NT2/D1 (cell line): Measurements from ENCODE around the gene PPM1H.

ENCODE experiments used
- SUZ12 ChIP-seq: IDR thresholded peaks from 2 replicates; pipeline ENCODE4 v1.6.1; 2011; ENCODE audit not compliant: insufficient read length, insufficient read depth; ENCODE audit errors: extremely low read depth
- YY1 ChIP-seq: IDR thresholded peaks from 2 replicates; pipeline ENCODE4 v1.6.1; 2011; ENCODE audit not compliant: insufficient read length, insufficient read depth
- ZNF274 ChIP-seq: IDR thresholded peaks from 2 replicates; pipeline ENCODE4 v1.6.1; 2011; ENCODE audit warnings: mild to moderate bottlenecking, low read depth, low read length

- TF ChIP-seq ZNF274 (no peak), YY1 (no peak), SUZ12 (no peak)
Observed at GRCh38 chr12:62801796-62802195, 133.2 kb downstream of the PPM1H start.
